NCI-H446 treated with DMSO at 0.1 percent for 48 hours (cell line): ENCODE measurements around the gene TRIM46.

Experiments
- DNase-seq: peaks from one replicate; lab custom pipeline; 2025; lab: John Stamatoyannopoulos, UW

The TRIM46 gene

GRCh38 chr1:155173478-155174323, at the start of gene TRIM46:
TRIM46 (plus strand) TSS chr1:155173849; CDS start chr1:155173967, 118 bp downstream.
- peak; percentile 59 for DNase-seq

GRCh38 chr1:155124503-155125463, 48.9 kb upstream of the TRIM46 start:
- no peak for DNase-seq

GRCh38 chr1:155125511-155125945, 48.1 kb upstream of the TRIM46 start:
- DNase-seq: no peak

GRCh38 chr1:155125946-155126555, 47.6 kb upstream of the TRIM46 start:
- no peak for DNase-seq

- no peak for DNase-seq
Observed at GRCh38 chr1:155126556-155127104, 47.0 kb upstream of the TRIM46 start.

- DNase-seq: peak; percentile 21
Observed at GRCh38 chr1:155127105-155127966, 46.3 kb upstream of the TRIM46 start, which contains the start of gene EFNA1. EFNA1 (plus strand) TSS chr1:155127876; CDS start chr1:155127978, 102 bp downstream.

GRCh38 chr1:155127967-155128754, 45.5 kb upstream of the TRIM46 start:
- DNase-seq: no peak

GRCh38 chr1:155128755-155129473, 44.7 kb upstream of the TRIM46 start:
- DNase-seq: no peak

GRCh38 chr1:155130272-155131006, 43.2 kb upstream of the TRIM46 start:
- no peak for DNase-seq

GRCh38 chr1:155131285-155131684, 42.4 kb upstream of the TRIM46 start:
- DNase-seq: no peak

GRCh38 chr1:155131856-155132255, 41.8 kb upstream of the TRIM46 start:
- DNase-seq: no peak

GRCh38 chr1:155133799-155134281, 39.8 kb upstream of the TRIM46 start:
- no peak for DNase-seq

- DNase-seq: no peak
Observed at GRCh38 chr1:155134322-155134721, 39.3 kb upstream of the TRIM46 start.

- peak; percentile 21 for DNase-seq
Observed at GRCh38 chr1:155134880-155135414, 38.7 kb upstream of the TRIM46 start.

GRCh38 chr1:155135415-155136028, 38.1 kb upstream of the TRIM46 start, which contains the start of gene SLC50A1:
SLC50A1 (plus strand) TSS chr1:155135852; CDS start chr1:155135912, 60 bp downstream.
- DNase-seq: peak; percentile 91

- no peak for DNase-seq
Observed at GRCh38 chr1:155136748-155137147, 36.9 kb upstream of the TRIM46 start.

- no peak for DNase-seq
Observed at GRCh38 chr1:155137154-155137949, 36.3 kb upstream of the TRIM46 start.
